Right renal cortex interstitium (tissue), 3 donors: Measurements from ENCODE around the gene TANC1. TPM values are rescaled to one million over a fixed set of nuclear protein-coding genes. Genes with fewer than 3 reads are reported as not detected.

Experiments
- DNase-seq, 3 donors: peaks; one replicate each; pipeline ENCODE4 v3.0.0-alpha.2; 2013; ENCODE audit warnings: low read depth in 3 of 3, low spot score in 2 of 3
- polyA plus RNA-seq, 3 donors: library from polyadenylated mRNA; unstranded; fragments of 120-200 nt; gene quantifications; one replicate each; pipeline ENCODE4 v1.2.1, GENCODE V29; 2013; ENCODE audit not compliant: insufficient read length in 3 of 3

The TANC1 gene
- polyA plus RNA-seq, 3 donors = 47.0 to 55.6 (median 52.8) TPM

DNA sequence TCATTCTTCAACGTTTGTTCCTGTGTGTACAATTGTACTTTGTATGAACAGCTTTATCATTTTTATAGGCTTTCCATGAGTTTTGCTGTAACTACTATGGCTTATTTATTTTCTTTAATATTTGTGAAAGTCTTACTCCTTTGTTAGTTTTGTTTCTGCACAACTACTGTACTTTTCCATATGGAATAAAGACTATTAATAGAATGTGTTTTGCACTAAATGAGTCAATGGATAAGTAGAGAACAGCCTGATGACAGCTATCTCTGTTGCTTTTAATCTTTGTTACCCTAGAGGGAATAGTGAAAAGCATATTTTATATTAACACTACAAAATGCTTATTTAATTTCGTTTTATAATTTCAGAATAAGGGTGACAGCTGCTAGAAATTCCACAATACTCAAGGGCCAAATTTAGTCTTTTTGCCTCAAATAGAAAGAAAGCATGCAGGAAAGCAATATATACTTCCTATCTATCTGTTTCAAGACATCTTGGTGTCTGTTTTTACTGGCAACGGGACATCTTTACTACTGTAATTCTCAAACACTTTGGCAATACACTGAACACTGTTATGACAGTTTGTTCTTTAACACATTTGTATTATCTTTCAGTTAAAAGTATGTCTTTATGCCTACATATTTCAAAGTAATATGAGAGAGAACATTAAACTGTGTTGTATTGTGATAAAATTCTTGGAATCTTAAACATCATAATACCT, 264.2 kb downstream of the TANC1 start:
- DNase-seq = no peak

DNA sequence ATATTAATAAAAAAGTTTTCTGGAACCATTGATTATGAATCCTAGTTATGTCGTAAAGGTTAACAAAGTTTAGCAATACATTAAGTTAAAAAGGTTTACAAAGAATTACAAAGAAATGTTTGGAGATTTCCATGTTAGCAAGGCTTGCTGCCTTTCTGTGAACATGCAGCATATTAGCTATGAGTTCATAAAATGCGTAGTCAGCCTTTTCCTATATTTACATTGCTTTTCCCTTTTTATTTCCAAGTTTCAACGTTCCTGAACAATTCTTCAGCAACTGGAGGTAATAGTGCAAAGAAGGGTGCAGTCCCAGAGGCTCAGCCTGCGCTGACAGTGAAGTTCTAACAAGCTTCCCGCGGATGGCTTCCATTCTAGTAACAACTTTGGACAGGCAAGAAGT, 266.4 kb downstream of the TANC1 start:
- no peak for DNase-seq

DNA sequence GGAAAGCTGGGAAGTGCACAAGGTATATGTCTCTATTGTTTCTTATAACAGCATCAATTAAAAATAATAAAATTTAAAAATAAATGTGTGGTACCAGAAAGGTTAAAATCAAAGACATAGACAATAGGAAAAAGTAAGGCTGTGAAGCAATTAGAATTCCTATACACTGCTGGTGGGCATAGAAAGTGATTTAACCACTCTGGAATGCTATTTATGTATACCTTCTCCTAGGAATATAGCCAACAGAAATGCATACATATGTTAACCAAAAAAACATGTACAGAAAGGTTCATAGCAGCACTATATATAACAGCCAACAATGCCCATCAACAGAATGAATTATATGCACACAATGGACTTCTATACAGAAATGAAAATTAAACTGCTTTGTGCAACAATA, 275.1 kb downstream of the TANC1 start:
- DNase-seq = no peak

DNA sequence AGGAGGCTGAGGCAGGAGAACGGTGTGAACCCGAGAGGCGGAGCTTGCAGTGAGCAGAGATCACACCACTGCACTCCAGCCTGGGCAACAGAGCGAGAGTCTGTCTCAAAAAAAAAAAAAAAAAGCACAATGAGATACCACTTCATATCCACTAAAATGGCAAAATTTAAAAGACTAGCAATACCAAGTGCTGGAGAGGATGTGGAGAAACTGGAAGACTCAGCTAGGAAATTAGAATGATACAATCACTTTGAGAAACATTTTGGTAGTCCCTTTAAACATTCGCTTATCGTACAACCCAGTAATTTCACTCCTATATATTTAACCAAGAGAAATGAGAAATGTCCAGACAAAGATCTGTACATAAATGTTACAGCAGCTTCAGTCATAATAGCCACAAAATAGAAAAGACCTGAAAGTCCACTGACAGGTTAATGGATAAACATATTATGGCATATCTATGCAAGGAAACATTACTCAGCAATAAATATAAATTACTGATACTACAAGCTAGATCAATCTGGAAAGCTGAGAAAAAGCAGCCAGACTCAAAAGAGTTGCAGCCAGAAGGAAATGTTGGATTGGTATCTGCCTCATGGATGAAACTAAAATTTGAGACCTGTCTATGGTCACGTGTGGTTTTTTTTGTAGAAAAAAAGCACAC, 278.0 kb downstream of the TANC1 start:
- DNase-seq = no peak

DNA sequence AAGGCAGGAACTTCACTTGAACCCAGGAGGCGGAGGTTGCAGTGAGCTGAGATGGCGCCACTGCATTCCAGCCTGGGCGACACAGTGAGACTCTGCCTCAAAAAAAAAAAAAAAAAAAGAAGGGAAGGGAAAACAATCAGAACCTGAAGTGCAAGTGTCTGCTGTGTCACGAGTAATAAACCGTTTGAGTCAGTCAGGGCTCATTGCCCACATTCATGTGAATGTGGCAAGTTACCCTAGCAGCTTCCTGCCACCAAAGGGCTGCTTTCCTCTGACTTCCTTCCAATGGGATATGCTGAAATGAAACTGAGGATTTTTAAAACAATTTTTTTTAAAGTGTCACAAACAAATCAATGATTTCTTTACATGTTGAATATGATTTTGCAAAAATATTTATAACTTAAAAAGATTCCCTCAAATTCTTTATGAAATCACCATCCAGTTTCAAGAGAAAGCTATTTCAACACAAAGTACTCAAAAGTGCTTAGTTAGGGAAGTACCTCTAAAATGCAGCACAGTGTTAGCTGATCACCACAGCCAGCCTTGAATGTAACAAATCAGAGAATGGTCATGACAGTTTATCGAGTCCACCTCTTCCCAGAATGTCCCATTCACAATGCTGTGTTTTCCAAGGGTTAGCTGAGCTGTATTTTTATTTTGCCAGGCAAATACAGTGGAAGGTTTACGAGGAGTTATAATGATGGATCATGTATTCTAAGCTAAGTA, 281.7 kb downstream of the TANC1 start:
- DNase-seq = peak; percentile 54 to 71 (median 57)

GRCh38 chr2:159251296-159252173, 283.1 kb downstream of the TANC1 start:
- DNase-seq = no peak

GRCh38 chr2:159252905-159253304, 284.5 kb downstream of the TANC1 start:
- DNase-seq = no peak

DNA sequence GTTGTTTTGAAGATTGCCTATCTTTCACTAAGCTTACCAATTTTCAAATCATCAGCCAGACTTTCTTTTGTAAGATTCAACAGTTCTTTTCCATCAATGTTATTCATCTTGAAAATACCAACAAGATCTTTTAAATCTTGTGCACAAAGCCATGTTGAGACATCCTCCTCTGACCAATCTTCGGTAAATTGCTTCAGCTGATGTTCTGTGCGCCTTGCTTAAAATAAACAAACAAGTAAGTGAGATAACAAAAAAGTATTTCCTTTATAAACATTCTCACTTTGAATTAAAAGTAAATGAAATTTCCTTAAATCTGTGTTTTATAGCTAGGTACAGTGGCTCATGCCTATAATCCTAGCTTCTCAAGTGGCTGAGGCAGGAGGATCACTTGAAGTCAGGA, 287.7 kb downstream of the TANC1 start:
- no peak for DNase-seq

GRCh38 chr2:159262226-159262625, 293.8 kb downstream of the TANC1 start:
- no peak for DNase-seq

DNA sequence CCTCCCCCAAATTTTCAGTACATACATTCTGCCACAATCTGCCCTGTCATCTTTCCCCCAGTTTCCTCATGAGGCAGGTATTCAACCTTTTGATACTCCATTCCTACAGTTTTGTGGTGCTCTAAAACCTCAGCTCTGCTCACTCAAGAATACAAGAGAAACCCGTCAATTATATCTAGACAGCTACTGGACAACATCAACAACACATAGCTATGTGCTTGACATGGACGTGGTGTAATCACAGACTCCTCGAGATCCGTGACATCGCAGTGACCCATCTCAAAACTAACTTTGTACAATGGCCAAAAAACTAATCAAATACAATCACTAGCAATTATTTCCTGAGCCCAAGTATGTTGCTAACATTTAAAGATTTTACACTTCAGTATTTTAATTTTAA, 294.5 kb downstream of the TANC1 start:
- no peak for DNase-seq

DNA sequence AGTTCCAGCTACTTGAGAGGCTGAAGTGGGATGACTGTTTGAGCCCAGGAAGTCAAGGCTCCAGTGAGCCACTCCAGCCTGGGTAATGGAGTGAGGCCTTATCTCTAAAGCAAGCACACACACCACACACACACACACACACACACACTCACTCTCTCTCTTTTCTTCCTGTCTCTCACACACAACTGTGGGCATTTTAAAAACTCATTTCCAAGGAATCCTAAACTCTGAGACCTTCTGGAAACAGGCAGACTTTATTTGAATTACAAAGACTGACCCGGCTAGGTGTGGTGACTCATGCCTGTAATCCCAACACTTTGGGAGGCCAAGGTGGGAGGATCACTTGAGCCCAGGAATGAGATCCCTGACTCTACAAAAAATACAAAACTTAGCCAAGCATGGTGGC, 296.7 kb downstream of the TANC1 start:
- no peak for DNase-seq

GRCh38 chr2:159266554-159266953, 298.1 kb downstream of the TANC1 start:
- DNase-seq = no peak

DNA sequence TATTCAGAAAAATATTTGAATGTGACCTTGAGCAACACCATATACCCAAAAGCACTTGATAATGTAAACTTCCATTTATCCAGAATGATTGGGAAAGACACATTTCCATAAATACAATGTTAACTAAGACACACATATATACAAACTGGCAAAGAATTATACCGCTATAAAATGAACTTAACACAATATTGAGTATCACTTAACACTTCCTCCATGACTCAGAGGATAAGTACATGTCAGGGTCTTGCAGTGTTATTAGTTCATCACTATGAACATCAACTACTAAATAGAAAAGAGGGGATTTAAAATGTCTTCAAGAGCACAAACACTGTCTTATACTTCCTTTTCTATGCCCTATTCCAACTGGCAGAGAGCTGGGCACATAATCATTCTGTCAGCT, 299.5 kb downstream of the TANC1 start:
- no peak for DNase-seq

DNA sequence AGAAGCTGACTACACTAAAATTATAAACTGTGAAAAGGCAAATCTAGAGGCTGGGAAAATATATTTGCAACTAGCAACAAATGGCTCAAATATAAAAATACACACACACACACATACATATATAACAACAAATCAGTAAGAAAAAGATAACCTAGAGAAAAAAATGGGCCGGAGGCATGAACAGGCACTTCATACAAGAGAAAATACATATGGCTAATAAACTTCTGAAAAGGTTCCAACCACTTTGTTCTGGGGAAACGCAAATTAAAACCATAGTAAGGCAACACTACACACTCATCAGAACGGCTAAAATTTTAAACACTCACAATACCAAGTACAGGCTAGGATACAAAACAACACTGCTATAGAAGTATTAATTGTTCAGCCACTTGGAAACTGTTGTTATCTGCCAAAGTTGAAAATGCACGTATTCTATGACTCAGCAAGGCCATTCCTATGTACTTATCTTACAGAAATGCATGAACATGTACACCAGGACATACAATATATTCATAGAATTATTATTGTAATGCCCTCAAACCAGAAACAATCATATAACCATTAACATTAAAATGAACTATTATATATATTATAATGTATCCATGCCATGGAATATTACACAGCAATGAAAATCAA, 302.4 kb downstream of the TANC1 start:
- DNase-seq = no peak

GRCh38 chr2:159272156-159272555, 303.7 kb downstream of the TANC1 start:
- DNase-seq = no peak

DNA sequence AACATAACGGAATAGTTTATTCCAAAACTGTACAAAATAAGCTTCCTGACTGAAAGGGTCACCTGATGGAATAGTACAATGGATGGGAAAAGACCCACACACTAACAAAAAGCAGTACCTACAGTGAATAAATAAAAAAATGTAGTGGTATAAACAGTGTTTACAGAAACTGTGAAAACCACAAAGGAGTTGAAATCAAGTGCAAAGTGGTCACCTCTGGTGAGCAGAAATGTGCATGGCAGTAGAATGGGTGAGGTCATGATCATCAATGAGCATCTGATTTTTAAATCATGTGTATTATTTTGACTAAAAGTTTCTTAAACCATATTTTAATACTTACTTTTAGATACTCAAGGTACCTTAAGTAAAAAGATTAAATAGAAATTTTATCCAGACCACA, 306.7 kb downstream of the TANC1 start:
- no peak for DNase-seq

DNA sequence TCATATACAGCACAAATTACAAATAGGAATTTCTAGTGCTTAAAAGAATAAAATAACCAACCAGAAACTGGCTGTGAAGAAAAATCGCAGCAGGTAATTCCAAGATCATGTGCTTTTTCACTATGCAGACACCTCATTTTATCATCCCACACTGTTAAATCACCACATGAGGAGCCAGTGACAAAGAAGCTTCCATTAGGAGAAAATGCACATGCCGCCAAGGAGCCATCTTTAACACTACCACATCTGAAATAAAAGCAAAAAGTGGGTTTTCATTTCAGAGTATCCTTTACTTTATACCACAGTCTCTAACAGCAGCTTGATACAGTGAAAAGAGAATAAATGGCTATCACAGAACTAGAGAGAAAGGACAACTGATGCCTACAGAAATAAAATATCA, 311.3 kb downstream of the TANC1 start:
- DNase-seq = no peak

DNA sequence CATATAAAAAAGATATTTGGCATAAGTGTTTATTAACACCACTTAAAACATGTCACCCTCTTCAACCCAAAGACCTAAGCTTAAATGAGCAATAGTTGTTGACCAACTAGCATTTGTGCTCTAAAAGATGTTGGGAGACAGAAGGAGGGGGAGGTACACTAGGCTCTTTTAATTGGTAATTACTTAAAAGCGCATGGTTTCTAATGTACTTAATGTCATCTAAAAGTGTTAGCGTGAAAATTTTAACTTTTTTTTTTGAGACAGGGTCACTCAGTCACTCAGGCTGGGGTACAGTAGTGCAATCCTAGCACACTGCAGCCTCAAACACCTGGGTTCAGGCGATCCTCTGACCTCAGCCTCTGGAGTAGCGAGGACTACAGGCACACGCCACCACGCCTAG, 312.6 kb downstream of the TANC1 start:
- no peak for DNase-seq
